Large intestine (tissue), 3 donors: Measurements from ENCODE around the gene CA7. TPM values are rescaled to one million over a fixed set of nuclear protein-coding genes. Genes with fewer than 3 reads are reported as not detected.
"Not testable (repeated sequence)": the region's sequence is repeated elsewhere in the genome, so short reads cannot be mapped to it uniquely, and the experiment has no call there.

Source experiments
- DNase-seq, 2 donors: peaks; one replicate each; pipeline versions ENCODE4 v3.0.0 to v3.0.0-alpha.2; 2013
- H3K27ac ChIP-seq: one replicate; pipeline ENCODE4 v1.5.1; 2013; ENCODE audit warnings: low read length
- H3K27me3 ChIP-seq: 2 replicates; pipeline ENCODE4 v1.6.1; 2013; ENCODE audit warnings: low read length; ENCODE audit not compliant: control insufficient read depth, insufficient read depth
- H3K36me3 ChIP-seq: 2 replicates; pipeline ENCODE4 v1.6.1; 2013; ENCODE audit warnings: low read length; ENCODE audit not compliant: control insufficient read depth, insufficient read depth
- H3K4me1 ChIP-seq: one replicate; pipeline ENCODE4 v1.6.1; 2013; ENCODE audit warnings: low read length; ENCODE audit not compliant: control insufficient read depth, insufficient read depth
- H3K4me3 ChIP-seq: one replicate; pipeline ENCODE4 v1.5.1; 2013; ENCODE audit warnings: low read length
- H3K9me3 ChIP-seq: one replicate; pipeline ENCODE4 v1.6.1; 2013; ENCODE audit warnings: mild to moderate bottlenecking, low read depth, low read length, moderate library complexity; ENCODE audit not compliant: control insufficient read depth
- WGBS: methylation state at CpG from one replicate; pipeline ENCODE4 v1.1.5; 2013; ENCODE audit warnings: low lambda C conversion rate; ENCODE audit not compliant: insufficient coverage; 5-methylcytosine and 5-hydroxymethylcytosine counted together
- polyA plus RNA-seq: library from polyadenylated mRNA; unstranded; fragments of 120-200 nt; gene quantifications from one replicate; pipeline ENCODE4 v1.2.1, GENCODE V29; 2013

Gene CA7
- polyA plus RNA-seq, 1 donor, result 12.1 TPM

GRCh38 chr16:66894948-66895688, 50.9 kb downstream of the CA7 start:
- Histone ChIP-seq H3K27ac (no peak overlapping the region), H3K36me3 (no peaks in the 10 kb centered on the region), H3K9me3 (no peaks in the 10 kb centered on the region), H3K4me1 (peaks cover 33% of the 10 kb centered on the region), H3K27me3 (no peaks in the 10 kb centered on the region), H3K4me3 (no peak overlapping the region)
- no CpG with 5 or more reads among the region's 11 CpGs for WGBS
- peak; percentile 73 to 75 for DNase-seq

- H3K4me3 ChIP-seq, result no peak overlapping the region
- WGBS, result no CpG with 5 or more reads among the region's 5 CpGs
- peaks cover 38% of the 10 kb centered on the region for H3K4me1 ChIP-seq
- H3K27ac ChIP-seq, result peak overlapping the region; percentile 7
- no peaks in the 10 kb centered on the region for H3K27me3 ChIP-seq
- H3K36me3 ChIP-seq, result no peaks in the 10 kb centered on the region
- no peak for DNase-seq
- H3K9me3 ChIP-seq, result no peaks in the 10 kb centered on the region
Observed at GRCh38 chr16:66895689-66895979, 51.4 kb downstream of the CA7 start.

- no peak for DNase-seq
Observed at GRCh38 chr16:66895999-66896398, 51.8 kb downstream of the CA7 start.

GRCh38 chr16:66896682-66897081, 52.5 kb downstream of the CA7 start:
- not testable (repeated sequence) for H3K4me3 ChIP-seq, H3K9me3 ChIP-seq, H3K27me3 ChIP-seq, H3K36me3 ChIP-seq
- DNase-seq, result peak in 1 of 2 donors; percentile 53
- Histone ChIP-seq H3K4me1 (peaks cover 48% of the 10 kb centered on the region), H3K27ac (peak overlapping the region; percentile 52)
- no CpG with 5 or more reads among the region's 5 CpGs for WGBS

More at GRCh38 chr16:66895999-66896398, 51.8 kb downstream of the CA7 start:
- Histone ChIP-seq H3K27ac (peak overlapping the region; percentile 7), H3K4me1 (peaks cover 41% of the 10 kb centered on the region), H3K36me3 (no peaks in the 10 kb centered on the region), H3K4me3 (no peak overlapping the region), H3K9me3 (no peaks in the 10 kb centered on the region), H3K27me3 (no peaks in the 10 kb centered on the region)
- WGBS, result no CpG with 5 or more reads among the region's 3 CpGs

- H3K4me1 ChIP-seq, result peaks cover 49% of the 10 kb centered on the region
- no peak overlapping the region for H3K27ac ChIP-seq
- DNase-seq, result no peak
Observed at GRCh38 chr16:66898207-66898606, 54.0 kb downstream of the CA7 start.

GRCh38 chr16:66898933-66899309, 54.7 kb downstream of the CA7 start:
- Histone ChIP-seq H3K27me3 (no peaks in the 10 kb centered on the region), H3K36me3 (no peaks in the 10 kb centered on the region), H3K27ac (peak overlapping the region; percentile 75), H3K4me3 (no peak overlapping the region), H3K9me3 (no peaks in the 10 kb centered on the region), H3K4me1 (peaks cover 56% of the 10 kb centered on the region)
- no peak for DNase-seq
- no CpG with 5 or more reads among the region's 2 CpGs for WGBS

More at GRCh38 chr16:66898207-66898606, 54.0 kb downstream of the CA7 start:
- Histone ChIP-seq H3K36me3 (no peaks in the 10 kb centered on the region), H3K9me3 (no peaks in the 10 kb centered on the region), H3K4me3 (no peak overlapping the region), H3K27me3 (no peaks in the 10 kb centered on the region)
- WGBS, result 90% methylated on average over 2 of the region's 3 CpGs

- H3K4me1 ChIP-seq, result peaks cover 61% of the 10 kb centered on the region
- no CpG with 5 or more reads among the region's 6 CpGs for WGBS
- no peaks in the 10 kb centered on the region for H3K27me3 ChIP-seq
- H3K36me3 ChIP-seq, result no peaks in the 10 kb centered on the region
- no peaks in the 10 kb centered on the region for H3K9me3 ChIP-seq
- no peak overlapping the region for H3K4me3 ChIP-seq
- peak in 1 of 2 donors; percentile 46 for DNase-seq
- H3K27ac ChIP-seq, result peak overlapping the region; percentile 75
Observed at GRCh38 chr16:66899310-66899944, 55.2 kb downstream of the CA7 start.

GRCh38 chr16:66899945-66900710, 55.9 kb downstream of the CA7 start:
- H3K9me3 ChIP-seq, result no peaks in the 10 kb centered on the region
- H3K27me3 ChIP-seq, result no peaks in the 10 kb centered on the region
- H3K36me3 ChIP-seq, result no peaks in the 10 kb centered on the region
- peak overlapping the region; percentile 75 for H3K27ac ChIP-seq
- WGBS, result no CpG with 5 or more reads among the region's 9 CpGs
- DNase-seq, result peak; percentile 92 to 95
- H3K4me1 ChIP-seq, result peaks cover 68% of the 10 kb centered on the region
- H3K4me3 ChIP-seq, result no peak overlapping the region

- peaks cover 69% of the 10 kb centered on the region for H3K4me1 ChIP-seq
- WGBS, result no CpG with 5 or more reads among the region's 7 CpGs
- DNase-seq, result peak; percentile 73 to 85
- H3K9me3 ChIP-seq, result no peaks in the 10 kb centered on the region
- H3K27me3 ChIP-seq, result no peaks in the 10 kb centered on the region
- no peaks in the 10 kb centered on the region for H3K36me3 ChIP-seq
- peak overlapping the region; percentile 75 for H3K27ac ChIP-seq
- no peak overlapping the region for H3K4me3 ChIP-seq
Observed at GRCh38 chr16:66900721-66901441, 56.7 kb downstream of the CA7 start.

- H3K4me3 ChIP-seq, result no peak overlapping the region
- H3K36me3 ChIP-seq, result no peaks in the 10 kb centered on the region
- no peaks in the 10 kb centered on the region for H3K27me3 ChIP-seq
- DNase-seq, result no peak
- H3K9me3 ChIP-seq, result no peaks in the 10 kb centered on the region
- no CpG with 5 or more reads among the region's 10 CpGs for WGBS
- H3K4me1 ChIP-seq, result peaks cover 69% of the 10 kb centered on the region
- H3K27ac ChIP-seq, result no peak overlapping the region
Observed at GRCh38 chr16:66901626-66902025, 57.4 kb downstream of the CA7 start.
